GM21390 (cell line): ENCODE results near the gene UBXN11.
"Not testable (repeated sequence)": the region's sequence is repeated elsewhere in the genome, so short reads cannot be mapped to it uniquely, and the experiment has no call there.

Source experiments
- ATAC-seq: cut with Tn5 transposase; IDR thresholded peaks from one replicate; pipeline ENCODE4 v1.9.1; 2021; ENCODE audit not compliant: unreplicated experiment

UBXN11 gene

DNA sequence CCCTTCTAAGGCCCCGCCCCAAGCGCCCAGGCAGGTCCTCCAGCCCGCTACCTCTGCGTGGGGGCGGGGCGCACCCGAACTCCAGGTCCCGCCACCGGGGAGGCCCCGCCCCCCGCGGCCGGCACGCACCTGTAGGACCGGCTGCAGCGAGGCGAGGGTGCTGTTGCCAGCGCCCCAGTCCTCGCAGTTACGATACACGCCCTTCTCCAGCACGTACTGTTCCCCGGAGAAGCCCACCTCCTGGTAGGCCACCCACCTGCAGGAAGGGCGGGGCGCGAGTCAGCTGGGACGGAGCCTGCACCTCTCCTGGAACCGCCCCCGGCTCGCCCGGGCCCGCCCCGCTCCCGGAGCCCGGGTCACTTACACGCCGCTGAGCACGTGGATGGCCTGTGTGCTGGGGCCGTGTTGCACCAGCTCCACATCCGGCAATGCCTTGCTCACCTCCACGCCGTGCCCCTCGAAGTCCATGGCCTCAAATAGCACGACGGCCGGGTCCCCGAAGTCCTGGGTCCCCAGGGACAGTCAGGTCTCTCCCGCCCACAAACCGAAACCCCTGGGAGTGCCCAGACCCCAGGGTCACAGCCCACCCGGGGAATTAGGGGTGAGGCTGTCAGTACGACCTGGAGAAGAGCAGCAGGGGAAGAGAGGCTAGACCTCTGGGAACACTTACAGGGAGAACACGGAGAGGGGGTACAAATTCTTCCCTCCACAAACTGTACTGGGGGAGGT is 30.2 kb upstream of the UBXN11 start:
- no peak for ATAC-seq

DNA sequence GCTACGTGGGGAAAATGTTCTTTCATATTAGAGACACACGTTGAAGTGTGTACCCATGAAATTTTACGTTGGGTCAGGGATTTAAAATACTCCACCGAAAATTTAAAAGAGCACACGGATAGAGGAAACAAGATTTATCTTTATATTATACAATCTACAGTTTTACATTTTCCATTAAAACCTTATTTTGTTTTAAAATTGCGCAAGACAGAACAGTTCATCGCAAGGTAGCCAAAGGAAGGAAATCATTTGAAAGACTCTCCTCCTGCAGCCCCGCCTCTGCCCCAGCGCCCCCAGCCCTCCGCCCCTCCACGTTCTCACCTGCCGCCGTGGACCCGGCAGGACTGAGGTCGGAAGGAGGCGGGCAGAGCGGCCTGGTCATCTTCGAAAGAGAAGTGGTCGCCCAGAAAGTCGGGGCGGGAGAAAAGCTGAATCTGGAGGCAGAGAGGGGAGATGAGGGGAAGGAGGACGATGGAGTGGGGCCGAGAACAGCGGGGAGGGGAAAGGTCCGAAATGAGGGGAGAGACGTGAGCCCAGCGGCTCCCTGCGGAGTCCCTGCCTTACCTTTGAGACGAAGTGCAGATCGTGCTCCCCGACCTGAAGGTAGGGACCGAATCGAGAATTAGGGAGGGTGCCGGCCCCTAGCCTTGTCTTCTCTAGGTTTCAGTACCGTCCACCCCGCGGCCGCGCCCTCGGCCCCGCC is 29.5 kb upstream of the UBXN11 start:
- no peak for ATAC-seq

DNA sequence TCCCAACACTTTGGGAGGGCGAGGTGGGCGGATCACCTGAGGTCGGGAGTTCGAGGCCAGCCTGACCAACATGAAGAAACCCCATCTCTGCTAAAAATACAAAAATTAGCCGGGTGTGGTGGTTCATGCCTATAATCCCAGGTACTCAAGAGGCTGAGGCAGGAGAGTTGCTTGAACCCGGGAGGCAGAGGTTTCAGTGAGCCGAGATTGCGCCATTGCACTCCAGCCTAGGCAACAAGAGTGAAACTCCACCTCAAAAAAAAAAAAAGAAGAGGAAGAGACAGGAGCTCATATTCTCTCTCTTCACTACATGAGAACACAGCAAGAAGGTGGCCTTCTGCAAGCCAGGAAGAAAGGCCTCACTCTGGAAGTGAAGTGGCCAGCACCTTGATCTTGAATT is 26.9 kb upstream of the UBXN11 start:
- not testable (repeated sequence) for ATAC-seq

DNA sequence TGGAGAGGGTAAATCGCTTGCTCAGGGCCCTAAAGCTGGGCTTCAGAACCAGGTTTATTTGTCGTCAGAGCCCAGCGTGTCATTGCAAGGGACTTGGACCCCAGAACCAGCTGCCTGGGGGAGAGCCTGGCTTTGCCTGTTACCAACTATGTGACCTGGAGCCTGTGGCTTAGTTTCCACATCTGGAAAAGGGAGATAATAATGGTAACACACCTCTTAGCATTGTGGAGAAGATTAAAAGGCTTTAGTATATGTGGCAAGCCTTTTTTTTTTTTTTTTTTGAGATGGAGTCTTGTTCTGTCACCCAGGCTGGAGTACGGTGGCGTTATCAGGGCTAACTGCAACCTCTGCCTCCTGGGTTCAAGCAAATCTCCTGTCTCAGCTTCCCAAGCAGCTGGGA is 23.8 kb upstream of the UBXN11 start:
- no peak for ATAC-seq

- ATAC-seq, result not testable (repeated sequence)
Observed at GRCh38 chr1:26329380-26329779, 22.9 kb upstream of the UBXN11 start.

GRCh38 chr1:26328597-26328996 is 22.2 kb upstream of the UBXN11 start:
- ATAC-seq, result no peak

DNA sequence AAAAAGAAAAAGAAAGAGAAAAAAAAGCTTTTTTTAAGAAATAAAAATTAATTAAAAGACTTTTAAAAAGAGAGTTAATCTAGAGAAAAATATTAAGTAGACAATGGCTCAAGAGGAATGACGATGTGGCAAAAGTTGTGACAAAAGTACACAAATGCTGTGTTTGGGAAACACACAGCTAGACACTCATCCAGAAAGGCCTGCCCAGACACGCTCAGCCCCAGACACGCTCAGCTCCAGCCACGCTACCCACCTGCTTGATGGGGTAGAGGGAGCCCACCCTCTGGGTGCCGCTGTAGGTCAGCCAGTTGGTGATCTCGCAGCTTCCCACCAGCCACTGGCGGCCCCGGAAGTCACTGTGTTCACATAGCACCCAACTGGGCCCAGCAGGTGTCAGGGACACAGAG is 21.5 kb upstream of the UBXN11 start:
- ATAC-seq, result no peak

DNA sequence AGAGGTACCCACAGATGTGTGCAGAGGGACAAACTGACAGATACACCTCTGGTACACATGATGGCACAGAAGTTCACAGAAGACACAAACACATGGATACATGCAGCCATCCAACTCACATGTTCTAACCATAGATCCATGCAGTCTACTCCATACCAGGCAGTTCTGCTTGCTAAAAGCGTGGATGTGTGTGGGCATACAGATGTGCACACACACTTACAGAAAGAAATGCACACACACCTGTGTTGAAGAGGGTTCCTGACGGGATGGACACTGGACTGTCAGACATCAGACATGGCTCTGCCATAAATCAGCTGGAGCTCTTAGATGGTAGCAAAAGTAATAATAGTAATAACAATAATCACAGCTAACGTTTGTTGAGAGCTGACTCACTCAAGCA is 18.1 kb upstream of the UBXN11 start:
- no peak for ATAC-seq

DNA sequence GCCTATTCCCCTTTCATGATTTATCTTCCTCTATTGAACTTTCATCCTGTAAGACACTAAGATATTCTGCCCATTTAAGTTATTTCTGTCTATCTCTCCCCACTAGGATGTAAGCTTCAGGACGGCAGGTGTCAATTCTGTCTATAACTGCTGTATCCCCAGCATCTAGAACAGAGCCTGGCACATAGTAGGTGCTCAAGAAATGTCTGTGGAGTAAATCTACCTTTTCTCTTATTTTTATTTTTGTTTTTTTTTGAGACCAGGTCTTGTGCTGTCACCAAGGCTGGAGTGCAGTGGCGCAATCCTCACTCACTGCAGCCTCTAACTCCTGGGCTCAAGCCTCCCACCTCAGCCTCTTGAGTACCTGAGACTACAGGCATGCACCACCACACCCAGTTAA is 16.9 kb upstream of the UBXN11 start:
- no peak for ATAC-seq

DNA sequence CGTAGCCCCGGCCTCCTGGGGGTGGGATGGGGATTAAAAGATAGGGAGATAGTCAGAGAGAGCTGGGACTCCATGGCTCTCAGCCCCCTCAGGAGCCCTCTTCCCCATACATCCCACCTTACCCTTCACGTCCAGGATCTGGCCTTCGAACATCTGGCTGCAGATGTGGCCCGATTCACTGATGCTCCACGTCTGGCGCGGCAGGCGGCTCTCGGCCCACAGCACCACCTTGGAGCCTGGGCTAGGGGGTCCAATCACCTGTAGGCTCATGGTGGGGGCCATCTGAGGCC is 15.6 kb upstream of the UBXN11 start:
- no peak for ATAC-seq

DNA sequence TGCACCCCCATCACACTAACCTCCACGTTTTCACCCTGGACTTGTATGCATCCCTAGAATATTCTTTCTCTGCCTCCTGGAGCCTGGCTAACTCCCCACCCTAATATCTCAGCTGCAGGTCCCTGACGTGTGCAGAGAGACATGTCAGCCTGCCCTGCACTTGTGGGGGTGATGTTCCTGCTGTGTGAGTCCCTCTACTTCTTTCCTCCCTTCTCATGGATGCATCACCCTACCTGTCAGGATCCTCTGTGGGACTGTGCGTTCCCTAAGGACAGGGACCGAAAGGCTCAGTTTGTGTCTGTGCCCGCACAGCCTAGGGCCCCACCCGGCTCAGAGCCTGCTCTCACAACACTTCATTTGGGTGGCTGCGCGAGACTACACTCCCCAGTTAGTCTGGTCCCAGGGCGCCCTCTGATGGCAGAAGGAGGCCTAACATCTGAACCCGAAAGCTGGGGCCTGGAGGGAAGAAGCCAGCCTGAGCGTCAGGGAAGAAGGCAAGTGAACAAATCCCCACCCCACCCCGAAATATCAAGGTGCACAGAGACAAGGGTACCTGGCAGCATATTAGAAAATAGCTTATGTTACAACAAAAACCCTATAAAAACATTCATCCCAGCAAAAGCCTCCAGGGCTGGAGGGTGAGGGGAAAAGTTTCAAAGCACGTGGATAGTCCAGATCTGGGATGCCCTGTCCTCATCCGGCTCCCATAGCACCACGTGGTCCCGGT is 15.0 kb upstream of the UBXN11 start:
- peak; percentile 34 for ATAC-seq

DNA sequence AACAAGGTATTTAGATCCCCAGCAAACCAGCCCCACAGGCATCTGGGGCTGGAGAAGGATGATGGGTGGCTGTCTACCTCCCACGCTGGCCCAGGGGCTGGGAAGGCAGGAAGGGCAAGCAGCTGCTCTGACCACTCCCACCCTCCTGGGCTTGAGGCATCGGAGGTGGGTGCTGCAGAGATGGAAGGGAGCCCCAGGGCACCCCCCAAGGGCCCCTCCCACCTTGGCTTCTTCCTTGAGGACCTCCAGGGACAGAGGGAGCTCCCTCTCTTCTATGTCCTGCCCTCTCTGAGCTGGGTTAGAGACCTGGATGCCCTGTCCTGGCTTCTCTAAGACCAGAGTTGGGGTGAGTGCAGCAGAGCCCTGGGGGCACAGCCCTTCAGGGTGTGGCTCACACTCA is 14.5 kb upstream of the UBXN11 start:
- no peak for ATAC-seq

GRCh38 chr1:26318338-26319064 is 12.1 kb upstream of the UBXN11 start:
- no peak for ATAC-seq

DNA sequence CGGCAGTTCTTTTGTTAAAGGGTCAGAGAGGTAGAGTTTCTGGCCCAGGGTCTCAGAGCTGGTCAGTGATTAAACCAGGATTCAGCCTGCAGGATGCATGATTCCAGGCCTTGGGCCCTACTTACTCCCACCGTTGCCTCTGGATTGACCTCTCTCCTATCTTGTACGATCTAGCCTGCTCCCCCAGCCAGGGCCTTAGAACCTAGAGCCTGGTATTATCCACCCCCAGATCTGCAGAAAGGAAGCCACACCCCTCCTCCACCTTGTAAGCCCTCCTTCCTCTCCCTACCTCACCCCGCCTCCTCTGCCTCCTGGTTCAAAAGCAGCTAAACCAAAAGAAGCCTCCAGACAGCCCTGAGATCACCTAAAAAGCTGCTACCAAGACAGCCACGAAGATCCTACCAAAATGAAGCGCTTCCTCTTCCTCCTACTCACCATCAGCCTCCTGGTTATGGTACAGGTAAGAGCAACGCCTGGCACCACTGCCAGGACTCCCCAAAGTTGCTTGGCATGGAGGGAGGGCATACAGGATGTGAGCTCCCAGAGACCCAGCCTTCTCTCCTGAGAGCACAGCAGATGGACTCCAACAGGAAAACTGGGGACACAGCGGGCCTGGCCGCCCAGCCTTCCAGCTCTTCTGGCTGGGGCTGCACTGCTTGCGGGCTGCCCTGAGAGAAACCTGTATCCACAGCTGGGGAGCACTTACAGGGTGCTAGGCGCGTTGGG is 11.3 kb upstream of the UBXN11 start, which contains the start of gene CD52:
TSS of gene CD52 (plus strand) at position 347 of the 726 bp plus-strand sequence. CDS start at position 407, 60 bp downstream.
- no peak for ATAC-seq

DNA sequence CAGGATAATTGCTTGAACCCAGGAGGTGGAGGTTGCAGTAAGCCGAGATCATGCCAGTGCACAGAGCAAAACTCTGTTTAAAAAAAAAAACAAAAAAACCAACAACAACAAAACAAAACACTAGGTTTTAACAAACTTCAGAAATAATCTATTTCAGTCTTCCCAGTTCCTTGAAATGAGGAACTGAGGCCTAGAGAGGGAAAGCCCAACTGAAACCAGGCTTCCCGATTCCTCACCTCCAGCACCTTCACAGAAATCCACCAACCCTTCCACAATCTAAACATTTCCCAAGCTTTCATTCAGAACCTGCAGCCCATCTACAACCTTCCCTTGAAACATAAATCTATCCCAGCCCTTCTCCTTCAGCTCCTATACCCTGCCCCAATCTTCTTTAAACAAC is 10.7 kb upstream of the UBXN11 start:
- ATAC-seq, result no peak

- ATAC-seq, result no peak
Observed at GRCh38 chr1:26315874-26316850, 9.7 kb upstream of the UBXN11 start.

DNA sequence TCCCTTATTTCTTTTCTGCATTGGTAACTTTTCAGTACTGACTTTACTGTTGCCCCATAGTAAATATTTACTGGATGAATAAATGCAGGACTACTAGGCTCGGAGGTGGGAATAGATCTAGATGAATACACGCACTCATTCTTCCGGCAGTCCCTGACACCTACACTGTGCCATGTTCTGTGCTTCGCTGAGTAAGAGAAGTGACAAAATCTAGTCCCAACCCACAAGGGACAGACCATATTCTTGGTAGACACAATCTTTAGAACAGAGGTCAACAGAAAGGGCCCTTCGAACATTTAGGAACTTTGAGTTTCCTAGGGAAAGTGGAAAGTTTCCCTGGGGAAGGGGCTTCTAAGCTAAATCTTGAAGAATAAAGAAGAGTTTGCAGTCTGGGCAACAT is 8.1 kb upstream of the UBXN11 start:
- ATAC-seq, result no peak

DNA sequence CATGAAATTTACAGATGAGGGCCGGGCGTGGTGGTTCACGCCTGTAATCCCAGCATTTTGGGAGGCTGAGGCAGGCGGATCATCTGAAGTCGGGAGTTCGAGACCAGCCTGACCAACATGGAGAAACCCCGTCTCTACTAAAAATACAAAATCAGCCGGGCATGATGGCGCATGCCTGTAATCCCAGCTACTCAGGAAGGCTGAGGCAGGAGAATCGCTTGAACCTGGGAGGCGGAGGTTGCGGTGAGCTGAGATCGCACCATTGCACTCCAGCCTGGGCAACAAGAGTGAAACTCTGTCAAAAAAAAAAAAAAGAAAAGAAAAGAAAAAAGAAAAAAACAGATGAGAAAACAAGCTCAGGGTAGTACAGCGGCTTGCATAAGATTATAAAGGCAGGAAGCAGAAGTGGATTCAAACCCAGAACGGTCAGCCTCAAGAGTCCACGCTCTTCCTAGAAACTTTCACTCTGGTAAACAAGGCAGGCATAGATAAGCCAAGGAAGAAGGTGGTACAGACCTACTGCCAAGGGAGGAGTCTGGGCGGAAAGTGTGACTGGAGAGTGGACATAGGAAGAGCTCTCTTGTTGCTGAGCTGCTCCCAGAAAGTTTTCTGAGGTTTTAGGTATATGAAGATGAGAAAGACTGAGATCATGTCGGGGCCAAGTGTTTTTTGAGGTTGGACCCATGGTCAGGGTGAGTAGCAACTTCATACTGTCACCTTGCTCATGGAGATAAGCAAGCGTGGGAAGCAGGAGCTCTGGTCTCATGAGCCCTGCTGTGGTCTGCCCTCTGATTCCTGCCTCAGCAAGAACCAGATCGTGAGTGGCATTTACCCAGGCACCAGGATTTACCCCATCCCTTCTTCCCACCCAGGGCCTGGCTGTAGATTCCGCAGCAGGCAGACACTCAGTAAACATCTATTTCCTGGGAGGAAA is 1.8 kb upstream of the UBXN11 start:
- ATAC-seq, result not testable (repeated sequence)
